Caco-2 (cell line): ENCODE data around the gene TSPO2. TPM values are rescaled to one million over a fixed set of nuclear protein-coding genes. Genes with fewer than 3 reads are reported as not detected.

Source experiments
- BruUV-seq: library from RNA; stranded (reverse); fragments of 400-500 nt; replicated peaks from 2 replicates; lab custom pipeline; 2021; lab: Mats Ljungman, UMichigan
- CTCF ChIA-PET: fragments of 300-600 bp; sonication (Branson Sonifier 250); formaldehyde crosslinking; loops from one replicate; lab custom pipeline; 2022; ENCODE audit warnings: antibody characterized with exemption; lab: Charles Lee
- POLR2A ChIA-PET: fragments of 300-600 bp; sonication (Branson Sonifier 250); formaldehyde crosslinking; loops from one replicate; lab custom pipeline; 2022; ENCODE audit warnings: antibody characterized with exemption; lab: Charles Lee
- DNase-seq, 2 experiments: peaks; one replicate each; pipeline versions ENCODE4 v3.0.0 to v3.0.0-alpha.2; 2020 to 2022
- H3K27me3 ChIP-seq: replicated peaks from 2 replicates; pipeline ENCODE4 v1.6.0; 2011; ENCODE audit warnings: low read length; ENCODE audit not compliant: control insufficient read depth, insufficient read depth
- H3K36me3 ChIP-seq: 2 replicates; pipeline ENCODE4 v1.5.1; 2011; ENCODE audit warnings: low read length; ENCODE audit not compliant: control insufficient read depth, insufficient read depth
- H3K4me1 ChIP-seq: fragments of 250-450 bp; sonication (Bioruptor Pico); 2 replicates; pipeline ENCODE4 v1.5.1; 2020; ENCODE audit warnings: mild to moderate bottlenecking
- H3K4me3 ChIP-seq: 2 replicates; pipeline ENCODE4 v1.5.1; 2011; ENCODE audit warnings: low read depth, mild to moderate bottlenecking, control low read depth, low read length
- H3K9me3 ChIP-seq: fragments of 250-450 bp; sonication (Bioruptor Pico); 2 replicates; pipeline ENCODE4 v1.5.1; 2020; ENCODE audit warnings: mild to moderate bottlenecking, moderate library complexity
- H3K27ac Mint-ChIP-seq: one replicate; pipeline ENCODE4 v1.8.0; 2022; ENCODE audit warnings: mixed read lengths; ENCODE audit not compliant: unreplicated experiment
- H3K27me3 Mint-ChIP-seq: one replicate; pipeline ENCODE4 v1.8.0; 2022; ENCODE audit warnings: mixed read lengths; ENCODE audit not compliant: insufficient read depth, unreplicated experiment
- H3K36me3 Mint-ChIP-seq: one replicate; pipeline ENCODE4 v1.8.0; 2022; ENCODE audit warnings: mild to moderate bottlenecking, mixed read lengths; ENCODE audit not compliant: insufficient read depth, unreplicated experiment
- H3K4me1 Mint-ChIP-seq: one replicate; pipeline ENCODE4 v1.8.0; 2022; ENCODE audit warnings: low read depth, mixed read lengths; ENCODE audit not compliant: unreplicated experiment
- H3K4me3 Mint-ChIP-seq: one replicate; pipeline ENCODE4 v1.8.0; 2022; ENCODE audit warnings: mild to moderate bottlenecking, moderate library complexity, mixed read lengths; ENCODE audit not compliant: unreplicated experiment
- H3K9me3 Mint-ChIP-seq: one replicate; pipeline ENCODE4 v1.8.0; 2022; ENCODE audit warnings: mixed read lengths; ENCODE audit not compliant: unreplicated experiment
- intact Hi-C: fragments of 100-400 bp; cut with micrococcal nuclease; formaldehyde crosslinking; loops from one replicate; pipeline ENCODE4 v1.10.0; 2022; ENCODE audit not compliant: unreplicated experiment
- total RNA-seq: library from RNA; stranded (reverse); gene quantifications from 2 replicates; pipeline ENCODE4 v1.2.3, GENCODE V29; 2022
- TF ChIP-seq, protein P1 (sequence below), 2 experiments: fragments of 200-600 bp in 1 of 2; IDR thresholded peaks; 1 replicate in 1 of 2; 2 replicates in 1 of 2; pipeline versions ENCODE4 v1.5.1 to v1.8.0; 2011 to 2022; ENCODE audit warnings: antibody characterized with exemption in 1 of 2, control low read depth in 1 of 2, inconsistent platforms in 1 of 2, low read depth in 1 of 2, low read length in 1 of 2, mild to moderate bottlenecking in 1 of 2, moderate library complexity in 1 of 2; ENCODE audit not compliant: insufficient read depth in 1 of 2, severe bottlenecking in 1 of 2, unreplicated experiment in 1 of 2

Gene TSPO2
- total RNA-seq, 1 experiment from 2014 or later = 0.61 TPM

DNA sequence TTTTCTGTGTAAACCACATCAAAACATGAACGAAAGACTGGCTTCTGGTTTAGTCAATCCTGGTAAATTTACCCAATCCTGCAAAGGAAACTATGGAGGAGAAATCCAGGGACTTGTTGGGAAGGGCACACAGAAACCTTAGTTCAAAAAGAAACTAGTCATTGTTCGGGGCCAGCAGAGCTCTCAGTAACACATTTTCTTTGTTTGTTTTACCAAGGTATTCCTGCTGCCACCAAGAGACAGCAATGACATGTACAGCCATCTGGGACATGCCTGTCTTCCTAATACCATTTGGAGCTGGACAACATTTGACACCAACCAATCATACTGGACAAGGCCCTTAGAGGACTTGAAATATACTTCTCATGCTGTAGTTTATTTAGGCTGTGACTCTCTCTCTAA, 21.6 kb downstream of the TSPO2 start:
- TF ChIP-seq, protein P1, sequence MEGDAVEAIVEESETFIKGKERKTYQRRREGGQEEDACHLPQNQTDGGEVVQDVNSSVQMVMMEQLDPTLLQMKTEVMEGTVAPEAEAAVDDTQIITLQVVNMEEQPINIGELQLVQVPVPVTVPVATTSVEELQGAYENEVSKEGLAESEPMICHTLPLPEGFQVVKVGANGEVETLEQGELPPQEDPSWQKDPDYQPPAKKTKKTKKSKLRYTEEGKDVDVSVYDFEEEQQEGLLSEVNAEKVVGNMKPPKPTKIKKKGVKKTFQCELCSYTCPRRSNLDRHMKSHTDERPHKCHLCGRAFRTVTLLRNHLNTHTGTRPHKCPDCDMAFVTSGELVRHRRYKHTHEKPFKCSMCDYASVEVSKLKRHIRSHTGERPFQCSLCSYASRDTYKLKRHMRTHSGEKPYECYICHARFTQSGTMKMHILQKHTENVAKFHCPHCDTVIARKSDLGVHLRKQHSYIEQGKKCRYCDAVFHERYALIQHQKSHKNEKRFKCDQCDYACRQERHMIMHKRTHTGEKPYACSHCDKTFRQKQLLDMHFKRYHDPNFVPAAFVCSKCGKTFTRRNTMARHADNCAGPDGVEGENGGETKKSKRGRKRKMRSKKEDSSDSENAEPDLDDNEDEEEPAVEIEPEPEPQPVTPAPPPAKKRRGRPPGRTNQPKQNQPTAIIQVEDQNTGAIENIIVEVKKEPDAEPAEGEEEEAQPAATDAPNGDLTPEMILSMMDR (IDR thresholded peaks at IDR 0.05; ENCODE audit: insufficient read depth in 1 of 2, low read depth in 1 of 2, low read length in 1 of 2, severe bottlenecking in 1 of 2, unreplicated experiment in 1 of 2) = no peak
- peak overlapping the region; percentile 68 for H3K27ac Mint-ChIP-seq
- H3K36me3 ChIP-seq = no peaks in the 10 kb centered on the region; the same call in 1 of the 2 replicates
- BruUV-seq = no TSS peak
- peaks cover 80% of the 10 kb centered on the region for H3K4me1 ChIP-seq
- H3K27me3 ChIP-seq = no peaks in the 10 kb centered on the region
- peaks cover 42% of the 10 kb centered on the region for H3K36me3 Mint-ChIP-seq
- H3K27me3 Mint-ChIP-seq = no peaks in the 10 kb centered on the region
- H3K4me1 Mint-ChIP-seq = peaks cover 73% of the 10 kb centered on the region
- H3K9me3 Mint-ChIP-seq = peaks cover 9% of the 10 kb centered on the region
- peak overlapping the region; percentile 70 for H3K4me3 Mint-ChIP-seq
- intact Hi-C loops = loop anchor here (10.0 kb wide), 1 partner anchor 349 kb away; no protein-coding TSS in a partner anchor
- no peak overlapping the region for H3K4me3 ChIP-seq
- no peak for DNase-seq
- ChIA-PET POLR2A (no interaction called here), CTCF (interaction anchor here (1.5 kb wide), 2 partner anchors 9 to 24 kb away, joined by 4 to 10 read pairs; no protein-coding TSS in a partner anchor)
- no peaks in the 10 kb centered on the region for H3K9me3 ChIP-seq

DNA sequence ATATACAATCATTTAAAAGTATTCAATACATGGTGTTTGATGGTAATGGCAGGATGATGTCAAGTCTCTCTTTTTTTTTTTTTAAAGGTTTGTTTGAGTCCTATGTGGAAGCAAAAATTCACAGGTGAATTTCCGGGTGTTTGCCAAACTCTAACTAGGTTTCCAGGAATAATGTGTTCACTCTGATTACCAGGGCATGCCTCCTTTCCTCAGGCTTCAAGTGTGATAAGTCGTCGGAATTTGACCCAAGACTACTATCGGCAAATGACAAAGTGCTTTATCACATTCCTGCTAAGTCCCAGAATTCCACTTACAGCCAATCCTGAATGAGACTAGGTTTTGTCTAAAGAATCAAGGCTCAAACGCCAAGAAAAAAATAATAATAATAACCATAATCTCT, 22.6 kb downstream of the TSPO2 start:
- H3K36me3 ChIP-seq = no peaks in the 10 kb centered on the region; the same call in 1 of the 2 replicates
- no TSS peak for BruUV-seq
- H3K4me1 Mint-ChIP-seq = peaks cover 64% of the 10 kb centered on the region
- no peaks in the 10 kb centered on the region for H3K9me3 ChIP-seq
- POLR2A ChIA-PET = interaction anchor here (0.7 kb wide), 1 partner anchor 350 kb away, joined by 6 read pairs; no protein-coding TSS in a partner anchor
- H3K4me3 ChIP-seq = no peak overlapping the region
- peak overlapping the region; percentile 68 for H3K27ac Mint-ChIP-seq
- no peaks in the 10 kb centered on the region for H3K27me3 Mint-ChIP-seq
- H3K4me3 Mint-ChIP-seq = peak overlapping the region; percentile 70
- DNase-seq = peak; percentile 62 to 72
- peaks cover 41% of the 10 kb centered on the region for H3K36me3 Mint-ChIP-seq
- intact Hi-C loops = loop anchor here (1.0 to 10.0 kb wide), 7 partner anchors 16 to 350 kb away; no protein-coding TSS in a partner anchor
- peaks cover 7% of the 10 kb centered on the region for H3K9me3 Mint-ChIP-seq
- CTCF ChIA-PET = interaction anchor here (0.7 to 1.5 kb wide), 4 partner anchors 10 to 699 kb away, joined by 3 to 10 read pairs (median 4); no protein-coding TSS in a partner anchor
- peaks cover 70% of the 10 kb centered on the region for H3K4me1 ChIP-seq
- H3K27me3 ChIP-seq = no peaks in the 10 kb centered on the region
- TF ChIP-seq, protein P1 (IDR thresholded peaks at IDR 0.05; ENCODE audit: insufficient read depth in 1 of 2, low read depth in 1 of 2, low read length in 1 of 2, severe bottlenecking in 1 of 2, unreplicated experiment in 1 of 2) = no peak

- Mint-ChIP-seq H3K27me3 (no peaks in the 10 kb centered on the region), H3K36me3 (peaks cover 33% of the 10 kb centered on the region), H3K4me1 (peaks cover 60% of the 10 kb centered on the region), H3K27ac (peak overlapping the region; percentile 77), H3K4me3 (peak overlapping the region; percentile 70), H3K9me3 (no peaks in the 10 kb centered on the region)
- H3K9me3 ChIP-seq = no peaks in the 10 kb centered on the region
- TF ChIP-seq, protein P1 (IDR thresholded peaks at IDR 0.05; ENCODE audit: insufficient read depth in 1 of 2, low read depth in 1 of 2, low read length in 1 of 2, severe bottlenecking in 1 of 2, unreplicated experiment in 1 of 2) = no peak
- no peak overlapping the region for H3K4me3 ChIP-seq
- H3K36me3 ChIP-seq = no peaks in the 10 kb centered on the region; the same call in 1 of the 2 replicates
- ChIA-PET CTCF (interaction anchor here (0.9 to 1.0 kb wide), 4 partner anchors 19 to 33 kb away, joined by 3 to 4 read pairs (median 3); no protein-coding TSS in a partner anchor), POLR2A (no interaction called here)
- no peaks in the 10 kb centered on the region for H3K27me3 ChIP-seq
- DNase-seq = no peak
- BruUV-seq = no TSS peak
- H3K4me1 ChIP-seq = peaks cover 68% of the 10 kb centered on the region
- intact Hi-C loops = loop anchor here (1.0 to 10.0 kb wide), 7 partner anchors 16 to 351 kb away; no protein-coding TSS in a partner anchor
These were observed 23.3 kb downstream of the TSPO2 start for GRCh38 chr6:41065550-41066026.
